DND-41 (cell line): ENCODE data around the gene HRH4.

Source experiments
- ATAC-seq: fragments of 200-7000 bp; cut with Tn5 transposase; 3 replicates; pipeline ENCODE4 v1.9.1; 2021; ENCODE audit warnings: low read depth; ENCODE audit not compliant: insufficient read depth
- DNase-seq: peaks from one replicate; pipeline ENCODE4 v3.0.0-alpha.2; 2020
- H2AFZ ChIP-seq: 2 replicates; pipeline ENCODE4 v1.6.0; 2012; ENCODE audit warnings: low read depth, low read length
- H3K27ac ChIP-seq: 2 replicates; pipeline ENCODE4 v1.5.1; 2012; ENCODE audit warnings: low read length, inconsistent platforms
- H3K27me3 ChIP-seq: fragments of 200-600 bp; sonication (generic); 2 replicates; pipeline ENCODE4 v1.6.0; 2012; ENCODE audit warnings: low read length, mild to moderate bottlenecking, inconsistent platforms; ENCODE audit not compliant: insufficient read depth, poor library complexity
- H3K36me3 ChIP-seq: 2 replicates; pipeline ENCODE4 v1.5.1; 2012; ENCODE audit warnings: low read length, inconsistent platforms; ENCODE audit not compliant: insufficient read depth
- H3K4me1 ChIP-seq: 2 replicates; pipeline ENCODE4 v1.5.1; 2012; ENCODE audit warnings: mild to moderate bottlenecking, low read length; ENCODE audit not compliant: insufficient read depth
- H3K4me2 ChIP-seq: 2 replicates; pipeline ENCODE4 v1.6.0; 2012; ENCODE audit warnings: mild to moderate bottlenecking, moderate library complexity, low read length, inconsistent platforms; ENCODE audit not compliant: insufficient read depth
- H3K4me3 ChIP-seq, 2 experiments: fragments of 200-600 bp in 1 of 2; shearing (Covaris generic) in 1 of 2; 2 replicates each; pipeline ENCODE4 v1.5.1; 2012 to 2016; ENCODE audit warnings: inconsistent platforms in 2 of 2, low read length in 2 of 2, mild to moderate bottlenecking in 2 of 2, low read depth in 1 of 2, moderate library complexity in 1 of 2
- H3K79me2 ChIP-seq: 2 replicates; pipeline ENCODE4 v1.6.0; 2012; ENCODE audit warnings: low read length, inconsistent platforms; ENCODE audit not compliant: insufficient read depth
- H3K9ac ChIP-seq: 2 replicates; pipeline ENCODE4 v1.6.0; 2012; ENCODE audit warnings: low read depth, mild to moderate bottlenecking, inconsistent platforms, low read length, moderate library complexity
- H3K9me3 ChIP-seq: 2 replicates; pipeline ENCODE4 v1.5.1; 2012; ENCODE audit warnings: low read length, moderate library complexity, mild to moderate bottlenecking, inconsistent platforms; ENCODE audit not compliant: insufficient read depth, severe bottlenecking
- H4K20me1 ChIP-seq: 2 replicates; pipeline ENCODE4 v1.6.0; 2012; ENCODE audit warnings: low read length; ENCODE audit not compliant: insufficient read depth
- EZH2 ChIP-seq: IDR thresholded peaks from 3 replicates; pipeline ENCODE4 v1.6.1; 2012; ENCODE audit warnings: borderline replicate concordance, low read depth, mild to moderate bottlenecking, moderate library complexity, low read length, inconsistent platforms; ENCODE audit not compliant: severe bottlenecking
- TF ChIP-seq, protein P1 (sequence below): IDR thresholded peaks from 2 replicates; pipeline ENCODE4 v1.5.1; 2012; ENCODE audit warnings: borderline replicate concordance, low read length, moderate library complexity, mild to moderate bottlenecking; ENCODE audit not compliant: poor library complexity, severe bottlenecking; ENCODE audit errors: extremely low read depth

Gene HRH4

DNA sequence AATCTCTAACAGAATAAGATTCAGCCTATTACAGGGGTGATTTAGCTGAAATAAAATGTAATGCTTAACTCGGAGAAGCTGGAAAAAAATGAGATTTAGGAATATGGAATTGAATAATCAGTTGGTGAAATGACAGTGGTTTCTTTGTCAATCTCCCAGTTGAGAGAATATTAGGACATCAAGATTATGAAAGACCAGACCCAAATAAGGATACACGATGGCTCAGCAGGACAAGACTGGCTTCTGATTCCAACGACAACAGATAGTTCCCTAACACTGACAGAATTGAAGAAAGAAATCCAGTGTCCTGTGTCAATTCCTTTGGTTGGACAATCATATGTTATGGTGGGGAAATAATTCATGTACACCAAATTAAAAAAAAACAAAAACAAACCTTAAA, 55.8 kb downstream of the HRH4 start:
- no peak for DNase-seq
- Histone ChIP-seq H3K9ac (no peak overlapping the region), H3K79me2 (no peaks in the 10 kb centered on the region), H3K4me1 (no peaks in the 10 kb centered on the region), H2AFZ (no peak overlapping the region), H4K20me1 (no peaks in the 10 kb centered on the region), H3K4me3 (no peak overlapping the region), H3K27me3 (peaks cover 4% of the 10 kb centered on the region), H3K36me3 (no peaks in the 10 kb centered on the region), H3K4me2 (no peak overlapping the region), H3K9me3 (no peaks in the 10 kb centered on the region), H3K27ac (no peak overlapping the region)
- no peak for ATAC-seq
- TF ChIP-seq, protein P1, sequence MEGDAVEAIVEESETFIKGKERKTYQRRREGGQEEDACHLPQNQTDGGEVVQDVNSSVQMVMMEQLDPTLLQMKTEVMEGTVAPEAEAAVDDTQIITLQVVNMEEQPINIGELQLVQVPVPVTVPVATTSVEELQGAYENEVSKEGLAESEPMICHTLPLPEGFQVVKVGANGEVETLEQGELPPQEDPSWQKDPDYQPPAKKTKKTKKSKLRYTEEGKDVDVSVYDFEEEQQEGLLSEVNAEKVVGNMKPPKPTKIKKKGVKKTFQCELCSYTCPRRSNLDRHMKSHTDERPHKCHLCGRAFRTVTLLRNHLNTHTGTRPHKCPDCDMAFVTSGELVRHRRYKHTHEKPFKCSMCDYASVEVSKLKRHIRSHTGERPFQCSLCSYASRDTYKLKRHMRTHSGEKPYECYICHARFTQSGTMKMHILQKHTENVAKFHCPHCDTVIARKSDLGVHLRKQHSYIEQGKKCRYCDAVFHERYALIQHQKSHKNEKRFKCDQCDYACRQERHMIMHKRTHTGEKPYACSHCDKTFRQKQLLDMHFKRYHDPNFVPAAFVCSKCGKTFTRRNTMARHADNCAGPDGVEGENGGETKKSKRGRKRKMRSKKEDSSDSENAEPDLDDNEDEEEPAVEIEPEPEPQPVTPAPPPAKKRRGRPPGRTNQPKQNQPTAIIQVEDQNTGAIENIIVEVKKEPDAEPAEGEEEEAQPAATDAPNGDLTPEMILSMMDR = no peak
- TF ChIP-seq EZH2 = no peak

DNA sequence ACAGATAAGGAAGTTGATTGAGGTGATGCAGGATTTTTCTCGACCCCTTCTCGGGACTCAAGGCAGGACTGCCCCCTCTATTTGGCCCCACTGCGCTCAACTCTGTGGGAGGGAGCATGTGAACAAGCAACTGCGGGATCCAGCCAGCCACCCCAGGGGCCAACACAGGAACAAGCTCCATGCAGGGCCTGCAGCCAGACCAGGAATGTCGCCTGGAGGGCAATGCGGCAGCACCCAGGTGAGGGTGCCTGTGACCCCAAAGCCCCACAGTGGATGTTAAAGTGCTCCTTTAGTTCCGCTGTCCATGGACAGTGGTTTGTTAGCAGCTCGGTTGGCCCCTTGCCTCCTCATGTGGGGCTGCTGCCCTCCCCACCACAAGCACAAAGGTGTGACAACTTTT, 57.1 kb downstream of the HRH4 start:
- H3K36me3 ChIP-seq = no peaks in the 10 kb centered on the region

DNA sequence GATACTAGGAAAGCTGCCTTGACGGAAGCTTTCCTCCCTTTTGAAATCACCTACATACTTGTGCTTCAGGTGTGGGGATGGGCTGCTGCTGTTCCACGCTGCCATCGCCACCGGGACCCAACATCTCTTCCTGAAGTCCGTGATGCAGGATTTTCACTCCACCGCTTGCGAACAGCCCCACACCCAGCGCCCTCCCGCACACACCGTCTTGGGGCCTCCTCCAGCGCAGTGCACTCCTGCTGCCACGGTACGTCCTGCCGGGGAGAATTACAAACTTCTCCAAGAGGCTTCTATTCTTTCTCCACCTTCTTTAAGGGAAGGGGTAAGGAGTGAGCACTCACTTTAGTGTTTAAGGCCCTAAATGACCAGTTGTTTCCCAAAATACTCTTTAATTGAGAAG, 58.2 kb downstream of the HRH4 start:
- Histone ChIP-seq H3K9ac (no peak overlapping the region), H3K27me3 (peaks cover 4% of the 10 kb centered on the region), H3K4me1 (no peaks in the 10 kb centered on the region), H3K4me2 (no peak overlapping the region), H3K36me3 (no peaks in the 10 kb centered on the region), H3K79me2 (no peaks in the 10 kb centered on the region), H3K27ac (no peak overlapping the region), H3K4me3 (no peak overlapping the region), H4K20me1 (no peaks in the 10 kb centered on the region), H3K9me3 (no peaks in the 10 kb centered on the region), H2AFZ (no peak overlapping the region)
- DNase-seq (no peak), ATAC-seq (no peak)
- TF ChIP-seq EZH2 = no peak
- TF ChIP-seq, protein P1 = no peak

More for the DNA sequence above, 57.1 kb downstream of the HRH4 start:
- ATAC-seq = no peak
- Histone ChIP-seq H2AFZ (no peak overlapping the region), H3K9ac (no peak overlapping the region), H3K4me2 (no peak overlapping the region), H3K4me3 (no peak overlapping the region), H3K27me3 (peaks cover 4% of the 10 kb centered on the region), H3K4me1 (no peaks in the 10 kb centered on the region), H4K20me1 (no peaks in the 10 kb centered on the region), H3K27ac (no peak overlapping the region), H3K79me2 (no peaks in the 10 kb centered on the region), H3K9me3 (no peaks in the 10 kb centered on the region)
- DNase-seq = no peak
- no peak for TF ChIP-seq EZH2
- TF ChIP-seq, protein P1 = no peak
